HepG2 (cell line): Measurements from ENCODE around the gene TNFRSF1B. TPM values are rescaled to one million over a fixed set of nuclear protein-coding genes. Genes with fewer than 3 reads are reported as not detected.

Experiments used
- ATAC-seq: fragments of 200-7000 bp; cut with Tn5 transposase; 3 replicates; pipeline ENCODE4 v1.9.1; 2020; ENCODE audit warnings: mild to moderate bottlenecking, moderate library complexity
- BruUV-seq: library from RNA; stranded (reverse); fragments of 400-500 nt; replicated peaks from 2 replicates; lab custom pipeline; 2021; lab: Mats Ljungman, UMichigan
- CTCF ChIA-PET: fragments of 300-600 bp; formaldehyde crosslinking; extraction: SDS; loops from one replicate; lab custom pipeline; 2021; ENCODE audit warnings: low total read pairs, inconsistent platforms, low intra/inter-chr PET ratio; lab: Yijun Ruan, JAX
- POLR2A ChIA-PET: fragments of 350-600 bp; sonication (Branson Sonifier 250); formaldehyde crosslinking; loops from one replicate; lab custom pipeline; 2020; ENCODE audit warnings: antibody characterized with exemption, inconsistent platforms; lab: Yijun Ruan, JAX
- DNase-seq: peaks from one replicate; pipeline ENCODE4 v3.0.0-alpha.2; 2015; ENCODE audit warnings: low spot score
- FAIRE-seq: peaks from 3 replicates; lab custom pipeline; 2011; peaks lifted over from hg19 to GRCh38; lab: Jason Lieb, UNC
- H2AFZ ChIP-seq: one replicate; pipeline ENCODE4 v1.6.1; 2011; ENCODE audit warnings: low read length, inconsistent platforms
- H3K27ac ChIP-seq: fragments of 300-600 bp; 3 replicates; pipeline ENCODE4 v1.8.0; 2011; ENCODE audit warnings: mixed run types, mild to moderate bottlenecking, mixed read lengths, low read length, inconsistent platforms; ENCODE audit not compliant: insufficient read depth; ENCODE audit errors: extremely low read length
- H3K27me3 ChIP-seq, 2 experiments: fragments of 200-600 bp in 1 of 2; 2 replicates in 1 of 2; 3 replicates in 1 of 2; pipeline versions ENCODE4 v1.6.0 to v1.8.0; 2011; ENCODE audit warnings: low read length in 2 of 2, mild to moderate bottlenecking in 2 of 2, moderate library complexity in 2 of 2, inconsistent platforms in 1 of 2; ENCODE audit not compliant: insufficient read depth in 2 of 2, control insufficient read depth in 1 of 2
- H3K36me3 ChIP-seq, 2 experiments: fragments of 200-600 bp in 1 of 2; replicated peaks in 1 of 2; 2 replicates in 1 of 2; 3 replicates in 1 of 2; pipeline versions ENCODE4 v1.5.1 to v1.8.0; 2011; ENCODE audit warnings: low read length in 2 of 2, inconsistent platforms in 1 of 2; ENCODE audit not compliant: insufficient read depth in 2 of 2, control insufficient read depth in 1 of 2
- H3K4me1 ChIP-seq: 2 replicates; pipeline ENCODE4 v1.5.1; 2012; ENCODE audit warnings: low read length, inconsistent platforms; ENCODE audit not compliant: insufficient read depth
- H3K4me2 ChIP-seq: 2 replicates; pipeline ENCODE4 v1.6.0; 2011; ENCODE audit warnings: low read depth, low read length, inconsistent platforms
- H3K4me3 ChIP-seq, 3 experiments: fragments of 200-600 bp in 1 of 3; sonication (generic), shearing (Covaris generic) in 1 of 3; replicated peaks in 1 of 3; 2 replicates each; pipeline ENCODE4 v1.5.1; 2011 to 2016; ENCODE audit warnings: low read length in 3 of 3, inconsistent platforms in 2 of 3, low read depth in 2 of 3, mild to moderate bottlenecking in 2 of 3, control low read depth in 1 of 3, mixed read lengths in 1 of 3; ENCODE audit not compliant: insufficient read depth in 1 of 3
- H3K79me2 ChIP-seq: one replicate; pipeline ENCODE4 v1.6.1; 2011; ENCODE audit warnings: low read length, inconsistent platforms; ENCODE audit not compliant: insufficient read depth
- H3K9ac ChIP-seq: 2 replicates; pipeline ENCODE4 v1.6.0; 2011; ENCODE audit warnings: mild to moderate bottlenecking, low read depth, low read length, inconsistent platforms; ENCODE audit not compliant: insufficient read depth
- H3K9me3 ChIP-seq: 2 replicates; pipeline ENCODE4 v1.5.1; 2012; ENCODE audit warnings: mild to moderate bottlenecking, low read length
- H4K20me1 ChIP-seq: 2 replicates; pipeline ENCODE4 v1.6.0; 2011; ENCODE audit warnings: inconsistent platforms, mild to moderate bottlenecking, low read length, moderate library complexity; ENCODE audit not compliant: insufficient read depth
- BRCA1 ChIP-seq: sonication (generic); formaldehyde crosslinking; IDR thresholded peaks from 2 replicates; pipeline ENCODE4 v1.4.0; 2020; ENCODE audit warnings: missing genetic modification reagents
- IKZF5 ChIP-seq: IDR thresholded peaks from 2 replicates; pipeline ENCODE4 v1.6.1; 2018; ENCODE audit warnings: missing genetic modification reagents, mild to moderate bottlenecking, missing compliant biosample characterization
- MTF1 ChIP-seq: sonication (generic); formaldehyde crosslinking; IDR thresholded peaks from 2 replicates; pipeline ENCODE4 v1.5.0; 2020; ENCODE audit warnings: missing genetic modification reagents
- MXD1 ChIP-seq: sonication (generic); formaldehyde crosslinking; IDR thresholded peaks from 2 replicates; pipeline ENCODE4 v1.4.0; 2020; ENCODE audit warnings: mild to moderate bottlenecking, missing genetic modification reagents
- NONO ChIP-seq, 2 experiments: fragments of 450-650 bp in 1 of 2; sonication (generic) in 1 of 2; formaldehyde crosslinking in 1 of 2; IDR thresholded peaks in 1 of 2; conservative IDR thresholded peaks in 1 of 2; 2 replicates each; pipeline versions ENCODE4 v1.6.1 to v1.8.0; 2017 to 2022; ENCODE audit warnings: mild to moderate bottlenecking in 1 of 2, missing genetic modification reagents in 1 of 2, moderate library complexity in 1 of 2
- PRDM4 ChIP-seq: sonication (generic); formaldehyde crosslinking; IDR thresholded peaks from 2 replicates; pipeline ENCODE4 v1.9.0; 2021; ENCODE audit warnings: missing genetic modification reagents, borderline replicate concordance
- SNAPC4 ChIP-seq: sonication (generic); formaldehyde crosslinking; IDR thresholded peaks from 2 replicates; pipeline ENCODE4 v1.4.0; 2020; ENCODE audit warnings: mild to moderate bottlenecking, missing genetic modification reagents
- ZBTB8A ChIP-seq: sonication (generic); formaldehyde crosslinking; IDR thresholded peaks from 2 replicates; pipeline ENCODE4 v1.4.0; 2020; ENCODE audit warnings: mild to moderate bottlenecking, low read depth, missing genetic modification reagents, borderline replicate concordance
- ZFY ChIP-seq: sonication (generic); formaldehyde crosslinking; IDR thresholded peaks from 2 replicates; pipeline ENCODE4 v1.4.0; 2020; ENCODE audit warnings: missing genetic modification reagents
- ZNF574 ChIP-seq: sonication (generic); formaldehyde crosslinking; IDR thresholded peaks from 2 replicates; pipeline ENCODE4 v1.4.0; 2020; ENCODE audit warnings: missing genetic modification reagents
- WGBS: methylation state at CpG from one replicate; pipeline ENCODE4 v1.1.6; 2017; ENCODE audit warnings: low lambda C conversion rate; 5-methylcytosine and 5-hydroxymethylcytosine counted together
- in situ Hi-C: cut with HindIII; loops from 2 replicates; pipeline ENCODE4 v1.10.0; 2017; ENCODE audit warnings: low pct_unique_long_range_greater_than_20kb; ENCODE audit not compliant: extremely low pct_ligation_motif_present
- intact Hi-C: fragments of 100-400 bp; cut with micrococcal nuclease; formaldehyde crosslinking; loops from one replicate; pipeline ENCODE4 v1.10.0; 2022; ENCODE audit not compliant: unreplicated experiment
- polyA plus RNA-seq, 8 experiments: library from polyadenylated mRNA; depleted of rRNA in 3 of 8; stranded (reverse) in 7 of 8; unstranded in 1 of 8; fragments of >200 nt; fragmentation: Illumina TruSeq in 4 of 8; extraction: Trizol in 4 of 8; gene quantifications; 2 replicates each; pipeline versions ENCODE4 v1.2.1 to v1.2.3, GENCODE V29; 2011 to 2016; ENCODE audit warnings: low read depth in 4 of 8, missing spikeins in 1 of 8, mixed read lengths in 1 of 8; ENCODE audit not compliant: insufficient read depth in 1 of 8
- total RNA-seq, 5 experiments: library from RNA; depleted of rRNA; stranded (reverse); fragments of >200 nt; fragmentation: Illumina TruSeq; extraction: Trizol; gene quantifications; 2 replicates each; pipeline ENCODE4 v1.2.3, GENCODE V29; 2016; ENCODE audit warnings: low read depth in 1 of 5

Gene TNFRSF1B
- total and polyA plus RNA-seq, 2 of the 13 experiments (the other 11 are each of a cell fraction or from before 2014, with no cell fraction given), result 0.04 to 0.11 TPM

GRCh38 chr1:12229835-12230548, 63.2 kb downstream of the TNFRSF1B start, which contains the start of gene VPS13D:
Gene VPS13D (plus strand): TSS chr1:12230030. CDS start chr1:12234267, 4,237 bp downstream.
- Histone ChIP-seq H3K4me2 (peak within 1 kb of the TSS; percentile 79), H3K27ac (peak within 1 kb of the TSS; percentile 17), H3K9ac (peak within 1 kb of the TSS; percentile 78), H2AFZ (peak within 1 kb of the TSS; percentile 76), H3K4me3 (peak within 1 kb of the TSS; percentile 83 to 89 (median 87)), H3K27me3 (no peaks in the 10 kb centered on the region; a peak in 1 of 5 replicates), H3K9me3 (no peaks in the 10 kb centered on the region), H3K4me1 (peaks cover 24% of the 10 kb centered on the region), H3K79me2 (peaks cover 2% of the 10 kb centered on the region), H3K36me3 (no peaks in the 10 kb centered on the region), H4K20me1 (peaks cover 4% of the 10 kb centered on the region; the same call in 1 of the 2 replicates)
- CTCF ChIA-PET, result interaction anchor here (0.6 to 1.7 kb wide), 2 partner anchors 46 to 429 kb away, joined by 3 to 7 read pairs; no protein-coding TSS in a partner anchor
- BruUV-seq, result no TSS peak
- no CpG with 5 or more reads among the region's 77 CpGs for WGBS
- intact Hi-C loops (no loop called here), in situ Hi-C loops (no loop called here)
- FAIRE-seq (no peak), DNase-seq (peak; percentile 47), ATAC-seq (peak; percentile 92)
- POLR2A ChIA-PET, result no interaction called here
- TF ChIP-seq ZBTB8A (CRISPR knock-in tag) (no peak), MTF1 (CRISPR knock-in tag) (no peak), NONO (IDR thresholded peaks at IDR 0.05) (no peak), NONO (CRISPR knock-in tag; conservative IDR thresholded peaks at IDR 0.05) (peak; percentile 51; the same call in 1 of the 2 replicates), MXD1 (CRISPR knock-in tag) (no peak), PRDM4 (CRISPR knock-in tag) (no peak), BRCA1 (no peak), ZFY (CRISPR knock-in tag) (peak; percentile 94), IKZF5 (0 out of 2 replicates have a peak, but pooled peaks have one; percentile 33), ZNF574 (CRISPR knock-in tag) (peak; percentile 74), SNAPC4 (CRISPR knock-in tag) (no peak)
